H1 (cell line): ENCODE measurements around the gene ZNF512B. TPM values are rescaled to one million over a fixed set of nuclear protein-coding genes. Genes with fewer than 3 reads are reported as not detected.

ENCODE experiments used
- CBX5 ChIP-seq: fragments of 300-800, 300-1000 bp; sonication (generic); IDR thresholded peaks from 2 replicates; pipeline ENCODE4 v1.7.1; 2016; ENCODE audit warnings: antibody characterized with exemption, low read length, low read depth
- CREB1 ChIP-seq: IDR thresholded peaks from 2 replicates; pipeline ENCODE4 v1.6.1; 2012; ENCODE audit warnings: inconsistent platforms
- CTBP2 ChIP-seq: IDR thresholded peaks from 2 replicates; pipeline ENCODE4 v1.7.0; 2011; ENCODE audit warnings: borderline replicate concordance, mild to moderate bottlenecking, moderate library complexity, mixed read lengths, low read length; ENCODE audit not compliant: insufficient read depth, insufficient read length
- EZH2 ChIP-seq: fragments of 200-600 bp; sonication (generic); IDR thresholded peaks from 2 replicates; pipeline ENCODE4 v1.7.1; 2012; ENCODE audit warnings: low read depth, mild to moderate bottlenecking, moderate library complexity, low read length, inconsistent platforms; ENCODE audit not compliant: severe bottlenecking
- FOSL1 ChIP-seq: IDR thresholded peaks from 2 replicates; pipeline ENCODE4 v1.6.1; 2011; ENCODE audit warnings: mild to moderate bottlenecking, low read depth, low read length, moderate library complexity; ENCODE audit not compliant: insufficient read depth
- GABPA ChIP-seq: IDR thresholded peaks from 2 replicates; pipeline ENCODE4 v1.6.1; 2011; ENCODE audit warnings: mild to moderate bottlenecking, low read length, moderate library complexity, borderline replicate concordance; ENCODE audit not compliant: insufficient read depth
- HDAC2 ChIP-seq, 2 experiments: fragments of 300-600 bp in 1 of 2; sonication (generic) in 1 of 2; IDR thresholded peaks; 2 replicates each; pipeline ENCODE4 v1.6.1; 2011 to 2012; ENCODE audit warnings: low read depth in 2 of 2, low read length in 2 of 2, mild to moderate bottlenecking in 2 of 2, moderate library complexity in 2 of 2, borderline replicate concordance in 1 of 2, inconsistent platforms in 1 of 2
- HDAC6 ChIP-seq: IDR thresholded peaks from one replicate; pipeline ENCODE4 v1.7.1; 2012; ENCODE audit warnings: low read depth, mild to moderate bottlenecking, inconsistent platforms, low read length, moderate library complexity
- JUN ChIP-seq: IDR thresholded peaks from 2 replicates; pipeline ENCODE4 v1.6.1; 2011; ENCODE audit warnings: low read depth, mild to moderate bottlenecking, improper control_type of control experiment, low read length
- KDM1A ChIP-seq: fragments of 200-600, 300-600 bp; sonication (generic); IDR thresholded peaks from 2 replicates; pipeline ENCODE4 v1.7.1; 2016; ENCODE audit warnings: mild to moderate bottlenecking, low read length, borderline replicate concordance
- KDM4A ChIP-seq: IDR thresholded peaks from one replicate; pipeline ENCODE4 v1.7.1; 2012; ENCODE audit warnings: low read depth, mild to moderate bottlenecking, moderate library complexity, low read length, inconsistent platforms; ENCODE audit not compliant: severe bottlenecking
- KDM5A ChIP-seq: fragments of 200-600 bp; IDR thresholded peaks from 2 replicates; pipeline ENCODE4 v1.7.1; 2012; ENCODE audit warnings: mild to moderate bottlenecking, low read length, inconsistent platforms, mixed read lengths
- MAX ChIP-seq: IDR thresholded peaks from 2 replicates; pipeline ENCODE4 v1.6.1; 2012; ENCODE audit warnings: inconsistent platforms
- NANOG ChIP-seq: IDR thresholded peaks from 2 replicates; pipeline ENCODE4 v1.6.1; 2011; ENCODE audit warnings: low read length, low read depth, mild to moderate bottlenecking, inconsistent platforms; ENCODE audit not compliant: insufficient read depth, poor library complexity, severe bottlenecking
- POLR2AphosphoS5 ChIP-seq: IDR thresholded peaks from 2 replicates; pipeline ENCODE4 v1.6.1; 2011; ENCODE audit warnings: low read depth, low read length
- POU5F1 ChIP-seq: IDR thresholded peaks from 2 replicates; pipeline ENCODE4 v1.6.1; 2011; ENCODE audit warnings: low read depth, mild to moderate bottlenecking, low read length, moderate library complexity
- RFX5 ChIP-seq: IDR thresholded peaks from 2 replicates; pipeline ENCODE4 v1.6.1; 2011; ENCODE audit warnings: low read depth, low read length, improper control_type of control experiment, borderline replicate concordance
- SIN3A ChIP-seq, 2 experiments: IDR thresholded peaks in 1 of 2; conservative IDR thresholded peaks in 1 of 2; 2 replicates each; pipeline ENCODE4 v1.6.1; 2011 to 2012; ENCODE audit warnings: low read length in 2 of 2, improper control_type of control experiment in 1 of 2, low read depth in 1 of 2, mild to moderate bottlenecking in 1 of 2
- SIRT6 ChIP-seq: IDR thresholded peaks from one replicate; pipeline ENCODE4 v1.7.1; 2012; ENCODE audit warnings: low read length, inconsistent platforms
- SP2 ChIP-seq: IDR thresholded peaks from 2 replicates; pipeline ENCODE4 v1.6.1; 2012; ENCODE audit warnings: mild to moderate bottlenecking, low read length, inconsistent platforms
- SUZ12 ChIP-seq: fragments of 200-600 bp; sonication (generic); IDR thresholded peaks from 2 replicates; pipeline ENCODE4 v1.6.1; 2012; ENCODE audit warnings: mild to moderate bottlenecking, inconsistent platforms, low read length, moderate library complexity, mixed read lengths
- TAF7 ChIP-seq: optimal IDR thresholded peaks from 2 replicates; pipeline ENCODE3; 2011; ENCODE audit warnings: low read depth, mild to moderate bottlenecking, inconsistent platforms, low read length, moderate library complexity, borderline replicate concordance
- TCF12 ChIP-seq: IDR thresholded peaks from 2 replicates; pipeline ENCODE4 v1.6.1; 2011; ENCODE audit warnings: low read depth, mild to moderate bottlenecking, low read length
- ZNF274 ChIP-seq: IDR thresholded peaks from 2 replicates; pipeline ENCODE4 v1.7.0; 2012; ENCODE audit warnings: low read length, borderline replicate concordance; ENCODE audit errors: extremely low read depth
- polyA plus RNA-seq, 7 experiments: library from polyadenylated mRNA; depleted of rRNA in 3 of 7; stranded (reverse) in 5 of 7; unstranded in 2 of 7; fragments of >200 nt in 5 of 7; fragments of 200-250 nt in 2 of 7; gene quantifications; 1 replicate in 5 of 7; 2 replicates in 1 of 7; 4 replicates in 1 of 7; pipeline versions ENCODE4 v1.2.1 to v1.2.3, GENCODE V29; 2011 to 2013; ENCODE audit warnings: missing spikeins in 2 of 7, mixed read lengths in 2 of 7
- total RNA-seq: library from RNA; stranded (reverse); fragmentation: NEBNext Ultra II Directional; extraction: Animal tissue kit (Norgen Biotek cat#: 25700); gene quantifications from 2 replicates; pipeline ENCODE4 v1.2.1, GENCODE V29; 2021

Gene ZNF512B
- total and polyA plus RNA-seq, 2 of the 8 experiments (the other 6 are each of a cell fraction or from before 2014, with no cell fraction given): 7.3 to 26.6 TPM

- TF ChIP-seq GABPA (no peak), KDM4A (no peak), SIRT6 (no peak), CREB1 (peak; percentile 14; the same call in 1 of the 2 replicates), SIN3A (conservative IDR thresholded peaks at IDR 0.05 in 1 of 2, IDR thresholded peaks at IDR 0.05 in 1 of 2; ENCODE audit: low read depth in 1 of 2, low read length in 2 of 2) (peak in 1 of 2 experiments; percentile 39; a peak in 1 of 4 replicates), CBX5 (no peak), MAX (peak; percentile 43; the same call in 1 of the 2 replicates), KDM1A (no peak), CTBP2 (no peak), RFX5 (no peak), TCF12 (no peak), EZH2 (no peak), ZNF274 (no peak), POU5F1 (no peak), HDAC6 (no peak), SUZ12 (no peak), FOSL1 (no peak), KDM5A (no peak), TAF7 (no peak), HDAC2 (IDR thresholded peaks at IDR 0.05; ENCODE audit: borderline replicate concordance in 1 of 2, low read depth in 2 of 2, low read length in 2 of 2) (no peak), SP2 (no peak), JUN (no peak), NANOG (no peak), POLR2AphosphoS5 (peak; percentile 36; the same call in 1 of the 2 replicates)
These were observed 28.2 kb downstream of the ZNF512B start (continued) for GRCh38 chr20:63941282-63942081.
